WERI-Rb-1 (cell line): Measurements from ENCODE around the gene SLC12A8.

ENCODE experiments used
- DNase-seq: peaks from one replicate; pipeline ENCODE4 v3.0.0-alpha.2; 2020
- H3K27ac ChIP-seq: fragments of 250-450 bp; sonication (Bioruptor Pico); 2 replicates; pipeline ENCODE4 v1.5.1; 2020; ENCODE audit warnings: mild to moderate bottlenecking, moderate library complexity
- H3K27me3 ChIP-seq: fragments of 250-450 bp; sonication (Bioruptor Pico); 2 replicates; pipeline ENCODE4 v1.5.1; 2021; ENCODE audit warnings: mild to moderate bottlenecking, low read depth, moderate library complexity; ENCODE audit not compliant: insufficient read depth, severe bottlenecking
- H3K36me3 ChIP-seq: fragments of 250-450 bp; sonication (Bioruptor Pico); 2 replicates; pipeline ENCODE4 v1.5.1; 2020; ENCODE audit warnings: mild to moderate bottlenecking, moderate library complexity
- H3K4me3 ChIP-seq: 2 replicates; pipeline ENCODE4 v1.5.1; 2011; ENCODE audit warnings: low read depth, mild to moderate bottlenecking, control low read depth, low read length
- H3K9me3 ChIP-seq: fragments of 250-450 bp; sonication (Bioruptor Pico); 2 replicates; pipeline ENCODE4 v1.5.1; 2021; ENCODE audit warnings: mild to moderate bottlenecking, moderate library complexity; ENCODE audit not compliant: severe bottlenecking
- TF ChIP-seq, protein P1 (sequence below): IDR thresholded peaks from 2 replicates; pipeline ENCODE4 v1.5.1; 2011; ENCODE audit warnings: low read depth, mild to moderate bottlenecking, control low read depth, inconsistent platforms, low read length

The SLC12A8 gene

DNA sequence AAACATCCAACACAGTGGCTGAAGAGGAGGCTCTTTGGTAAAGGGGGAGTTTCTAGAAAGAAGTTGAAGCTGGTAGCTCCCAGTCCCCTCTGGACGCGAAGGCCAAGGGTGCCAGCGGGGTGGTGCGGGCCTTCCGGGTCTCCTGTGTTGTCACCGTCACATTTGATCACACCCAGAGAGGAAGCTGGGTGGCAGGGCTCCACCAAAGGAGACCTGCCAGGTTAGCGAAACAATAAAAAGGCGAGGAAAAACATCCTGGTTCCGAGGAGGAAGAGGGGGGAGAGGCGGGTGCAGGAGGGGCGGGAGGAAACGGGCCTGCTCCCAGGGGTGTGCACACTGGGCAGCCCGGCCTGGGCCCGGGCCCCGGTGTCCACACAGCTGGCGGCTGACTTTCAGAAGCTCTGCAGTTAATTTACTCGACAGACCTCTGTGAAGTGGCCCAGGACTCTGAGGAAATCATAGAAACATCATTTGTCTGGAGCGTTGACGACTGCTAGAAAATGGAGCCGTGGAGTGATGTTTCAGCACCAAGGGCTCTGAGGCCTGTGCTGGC is 168.9 kb downstream of the SLC12A8 start:
- TF ChIP-seq, protein P1, sequence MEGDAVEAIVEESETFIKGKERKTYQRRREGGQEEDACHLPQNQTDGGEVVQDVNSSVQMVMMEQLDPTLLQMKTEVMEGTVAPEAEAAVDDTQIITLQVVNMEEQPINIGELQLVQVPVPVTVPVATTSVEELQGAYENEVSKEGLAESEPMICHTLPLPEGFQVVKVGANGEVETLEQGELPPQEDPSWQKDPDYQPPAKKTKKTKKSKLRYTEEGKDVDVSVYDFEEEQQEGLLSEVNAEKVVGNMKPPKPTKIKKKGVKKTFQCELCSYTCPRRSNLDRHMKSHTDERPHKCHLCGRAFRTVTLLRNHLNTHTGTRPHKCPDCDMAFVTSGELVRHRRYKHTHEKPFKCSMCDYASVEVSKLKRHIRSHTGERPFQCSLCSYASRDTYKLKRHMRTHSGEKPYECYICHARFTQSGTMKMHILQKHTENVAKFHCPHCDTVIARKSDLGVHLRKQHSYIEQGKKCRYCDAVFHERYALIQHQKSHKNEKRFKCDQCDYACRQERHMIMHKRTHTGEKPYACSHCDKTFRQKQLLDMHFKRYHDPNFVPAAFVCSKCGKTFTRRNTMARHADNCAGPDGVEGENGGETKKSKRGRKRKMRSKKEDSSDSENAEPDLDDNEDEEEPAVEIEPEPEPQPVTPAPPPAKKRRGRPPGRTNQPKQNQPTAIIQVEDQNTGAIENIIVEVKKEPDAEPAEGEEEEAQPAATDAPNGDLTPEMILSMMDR = no peak
- Histone ChIP-seq H3K36me3 (peaks cover 65% of the 10 kb centered on the region), H3K4me3 (no peak overlapping the region), H3K27ac (no peak overlapping the region; the same call in 1 of the 2 replicates), H3K27me3 (no peaks in the 10 kb centered on the region), H3K9me3 (no peaks in the 10 kb centered on the region)
- no peak for DNase-seq

DNA sequence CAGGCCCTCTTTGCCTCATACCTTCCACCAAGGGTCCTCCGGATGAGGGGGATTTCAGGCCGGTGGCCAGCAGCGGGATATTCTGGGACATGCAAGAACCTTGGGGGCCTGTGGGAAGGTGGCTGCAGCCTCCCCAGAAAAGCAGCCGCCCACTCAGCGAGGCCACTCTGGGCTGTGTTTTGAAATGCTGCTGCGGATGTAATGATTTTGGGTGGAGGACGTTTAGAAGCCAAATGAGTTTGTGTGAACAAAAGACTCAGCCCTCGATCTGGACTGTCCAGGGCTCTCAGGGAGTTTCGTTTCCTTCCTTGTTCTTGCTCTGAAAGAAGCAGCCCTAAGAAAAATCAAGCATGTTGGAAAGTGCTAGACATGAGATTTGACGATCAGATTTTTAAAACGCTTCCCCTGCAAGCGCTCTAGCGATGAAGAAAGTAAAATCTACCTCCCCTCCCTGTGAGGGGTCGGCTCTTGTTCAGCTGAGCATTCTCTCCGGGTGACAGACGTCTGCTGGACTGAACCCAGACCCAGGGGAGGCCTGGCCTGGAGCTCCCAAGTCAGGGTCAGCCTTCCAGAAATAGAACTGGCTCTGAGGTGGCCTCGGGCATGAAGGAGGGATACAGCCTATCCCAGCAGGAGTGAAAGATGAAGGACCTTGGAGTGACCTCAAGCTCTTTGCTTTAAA is 169.7 kb downstream of the SLC12A8 start:
- no peaks in the 10 kb centered on the region for H3K9me3 ChIP-seq
- no peak overlapping the region for H3K27ac ChIP-seq
- no peaks in the 10 kb centered on the region for H3K27me3 ChIP-seq
- H3K4me3 ChIP-seq = no peak overlapping the region
- TF ChIP-seq, protein P1 = no peak
- no peak for DNase-seq
- H3K36me3 ChIP-seq = peaks cover 64% of the 10 kb centered on the region

DNA sequence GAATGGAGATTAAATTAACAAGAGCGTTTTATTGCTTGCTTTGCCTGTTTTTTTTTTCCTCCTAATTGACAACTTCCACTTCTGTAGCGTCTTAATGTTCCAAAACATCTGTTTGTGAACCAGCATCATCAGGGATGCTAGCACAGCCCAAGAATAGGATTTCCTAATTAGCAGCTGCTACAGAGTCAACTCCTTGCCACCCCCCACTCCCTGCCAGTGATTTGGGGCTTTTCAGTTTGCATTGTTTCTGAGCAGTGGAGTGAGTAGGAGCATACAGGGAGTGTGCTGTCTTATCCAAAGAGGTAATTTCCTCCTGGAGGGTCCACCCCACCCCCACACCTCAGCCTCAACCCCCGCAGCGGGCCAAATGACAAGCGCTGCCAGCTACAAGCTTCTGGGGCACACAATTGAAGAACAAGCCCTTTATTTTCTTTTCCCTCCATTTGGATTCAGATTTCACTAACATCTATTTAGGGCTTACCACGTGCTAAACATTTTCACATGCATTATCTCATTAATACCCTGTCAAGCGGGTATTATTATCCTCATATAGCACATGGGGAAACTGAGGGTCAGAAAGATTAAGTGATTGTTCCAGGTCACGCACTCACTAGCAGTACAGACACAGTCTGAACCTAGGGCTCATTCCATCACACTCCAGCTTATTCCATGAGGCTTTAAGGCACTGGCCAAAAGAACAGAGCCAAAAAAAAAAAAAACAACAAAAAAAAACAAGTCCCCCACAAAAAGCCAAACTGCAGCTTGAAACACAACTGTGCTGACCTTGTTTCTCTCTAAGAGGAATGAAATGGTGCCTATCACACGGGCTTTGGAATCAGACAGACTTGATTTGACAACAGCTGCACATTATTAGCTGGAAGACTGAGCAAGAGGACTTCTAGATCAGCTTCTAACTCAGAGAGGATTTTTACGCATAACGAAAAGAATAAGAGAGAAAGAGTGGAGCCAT is 173.1 kb downstream of the SLC12A8 start:
- Histone ChIP-seq H3K36me3 (peaks cover 58% of the 10 kb centered on the region), H3K27ac (no peak overlapping the region; the same call in 1 of the 2 replicates), H3K27me3 (no peaks in the 10 kb centered on the region), H3K9me3 (peaks cover 2% of the 10 kb centered on the region), H3K4me3 (no peak overlapping the region)
- TF ChIP-seq, protein P1 = no peak
- DNase-seq = no peak

DNA sequence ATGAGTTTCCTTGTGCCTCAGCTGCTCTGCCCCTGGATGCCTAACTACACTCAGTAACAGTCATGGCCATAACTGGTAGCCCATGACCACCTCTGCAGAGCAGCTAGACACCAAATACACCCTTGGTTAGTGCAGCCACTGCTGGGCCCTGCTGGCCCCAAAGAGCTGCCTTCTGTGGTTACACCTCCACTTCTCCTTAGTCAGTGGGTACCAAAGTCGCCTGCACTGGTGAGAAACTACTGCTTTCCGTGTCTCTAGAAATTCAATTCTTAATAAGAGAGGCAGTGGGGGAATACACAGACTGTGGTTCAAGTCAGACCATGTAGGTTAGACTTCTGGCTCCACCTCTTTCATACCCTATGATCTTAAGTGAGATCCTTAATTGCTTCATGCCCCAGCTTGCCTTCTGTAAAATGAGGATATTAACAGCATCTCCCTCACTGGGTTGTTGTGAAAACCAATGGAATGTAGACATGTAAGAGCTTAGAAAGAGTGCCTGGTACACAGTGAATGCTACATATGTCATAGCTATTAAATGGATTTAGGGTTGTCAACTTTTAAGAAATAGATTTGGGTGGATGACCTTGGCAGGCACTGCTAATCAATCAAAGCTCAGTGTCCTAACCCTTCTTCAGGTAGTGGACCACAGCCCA is 174.9 kb downstream of the SLC12A8 start:
- TF ChIP-seq, protein P1 = no peak
- Histone ChIP-seq H3K27ac (no peak overlapping the region), H3K36me3 (peaks cover 48% of the 10 kb centered on the region), H3K9me3 (peaks cover 2% of the 10 kb centered on the region), H3K27me3 (no peaks in the 10 kb centered on the region), H3K4me3 (no peak overlapping the region)
- no peak for DNase-seq

DNA sequence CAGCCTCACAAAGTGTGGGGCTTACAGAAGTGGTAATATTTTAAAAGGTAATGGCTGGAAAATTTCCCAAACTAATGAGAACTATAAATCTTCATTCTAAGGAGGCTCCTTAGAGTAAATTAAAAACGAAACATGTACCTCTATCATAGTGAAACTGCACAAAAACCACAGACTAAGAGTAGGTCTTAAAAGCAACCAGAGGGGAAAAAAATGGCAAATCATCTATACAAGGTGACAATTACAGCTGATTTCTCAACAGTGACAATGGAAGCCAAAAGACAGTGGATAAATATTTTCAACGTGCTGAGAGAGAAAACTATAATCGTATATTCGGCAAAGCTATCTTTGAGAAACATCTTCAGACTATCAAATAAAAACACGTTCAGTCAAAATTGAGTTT is 177.3 kb downstream of the SLC12A8 start:
- Histone ChIP-seq H3K36me3 (peaks cover 43% of the 10 kb centered on the region), H3K27me3 (no peaks in the 10 kb centered on the region), H3K27ac (no peak overlapping the region), H3K4me3 (no peak overlapping the region), H3K9me3 (peaks cover 2% of the 10 kb centered on the region)
- DNase-seq = no peak
- TF ChIP-seq, protein P1 = no peak
